HG02571 (cell line): Measurements from ENCODE around the gene KCNG2.

ENCODE experiments used
- ATAC-seq: cut with Tn5 transposase; IDR thresholded peaks from one replicate; pipeline ENCODE4 v1.9.1; 2021; ENCODE audit warnings: mild to moderate bottlenecking, moderate library complexity; ENCODE audit not compliant: unreplicated experiment

KCNG2 gene

GRCh38 chr18:79919089-79919488, 121.4 kb downstream of the KCNG2 start:
- no peak for ATAC-seq

GRCh38 chr18:79921984-79922965, 124.5 kb downstream of the KCNG2 start:
- ATAC-seq, result no peak

GRCh38 chr18:79922971-79923411, 125.3 kb downstream of the KCNG2 start:
- no peak for ATAC-seq

- no peak for ATAC-seq
Observed at GRCh38 chr18:79923896-79924585, 126.3 kb downstream of the KCNG2 start.

- no peak for ATAC-seq
Observed at GRCh38 chr18:79924814-79925731, 127.3 kb downstream of the KCNG2 start.

GRCh38 chr18:79926306-79926705, 128.6 kb downstream of the KCNG2 start:
- no peak for ATAC-seq

- no peak for ATAC-seq
Observed at GRCh38 chr18:79926715-79927606, 129.2 kb downstream of the KCNG2 start.

- ATAC-seq, result no peak
Observed at GRCh38 chr18:79927607-79928562, 130.1 kb downstream of the KCNG2 start.

- ATAC-seq, result no peak
Observed at GRCh38 chr18:79928563-79928960, 130.8 kb downstream of the KCNG2 start.

GRCh38 chr18:79930020-79930642, 132.4 kb downstream of the KCNG2 start:
- no peak for ATAC-seq

GRCh38 chr18:79931475-79931874, 133.7 kb downstream of the KCNG2 start:
- no peak for ATAC-seq

- ATAC-seq, result no peak
Observed at GRCh38 chr18:79932907-79933306, 135.2 kb downstream of the KCNG2 start.

GRCh38 chr18:79933765-79934164, 136.0 kb downstream of the KCNG2 start:
- no peak for ATAC-seq

- no peak for ATAC-seq
Observed at GRCh38 chr18:79934311-79935097, 136.8 kb downstream of the KCNG2 start.

- ATAC-seq, result no peak
Observed at GRCh38 chr18:79935098-79935480, 137.4 kb downstream of the KCNG2 start.

- no peak for ATAC-seq
Observed at GRCh38 chr18:79935499-79935898, 137.8 kb downstream of the KCNG2 start.

GRCh38 chr18:79935925-79936324, 138.2 kb downstream of the KCNG2 start:
- ATAC-seq, result no peak

- ATAC-seq, result no peak
Observed at GRCh38 chr18:79936641-79937040, 138.9 kb downstream of the KCNG2 start.
